ENCODE measurements around the gene C7orf57.

Gene C7orf57

GRCh38 chr7:48009954-48010353 lies 25.4 kb upstream of the C7orf57 start:
- H3K36me3 ChIP-seq (ENCODE audit: control insufficient read depth in 4 of 4, insufficient read depth in 4 of 4, low read length in 3 of 4): no peaks in the 10 kb centered on the region
- WGBS (ENCODE audit: insufficient coverage): 100% methylated on average over 3 of the region's 4 CpGs
- ChIA-PET CTCF (no interaction called here), POLR2A (interaction anchor here (0.5 kb wide), 1 partner anchor 128 kb away, joined by 3 read pairs; no protein-coding TSS in a partner anchor)
- peaks cover 0 to 5% (median 0%) of the 10 kb centered on the region in 4 experiments for H3K4me1 ChIP-seq (ENCODE audit: control extremely low read depth in 1 of 4, control insufficient read depth in 4 of 4, insufficient read depth in 4 of 4, low read length in 3 of 4)
- no peaks in the 10 kb centered on the region for H3K9me3 ChIP-seq (ENCODE audit: control extremely low read depth in 1 of 5, control insufficient read depth in 4 of 5, insufficient read depth in 2 of 5, low read depth in 1 of 5, low read length in 4 of 5)
- no peak overlapping the region for H3K4me3 ChIP-seq (ENCODE audit: control insufficient read depth in 1 of 7, extremely low read depth in 1 of 7, insufficient read depth in 4 of 7, low read depth in 2 of 7, low read length in 6 of 7)
- no peak overlapping the region for H3K27ac ChIP-seq (ENCODE audit: insufficient read depth in 1 of 2, low read depth in 1 of 2, low read length in 2 of 2, poor library complexity in 1 of 2, severe bottlenecking in 2 of 2)
- DNase-seq: no peak
- no peaks in the 10 kb centered on the region for H3K27me3 ChIP-seq (replicated peaks in 2 of 5; ENCODE audit: control insufficient read depth in 4 of 5, insufficient read depth in 5 of 5, low read length in 4 of 5)

GRCh38 chr7:48011323-48011722 lies 24.0 kb upstream of the C7orf57 start:
- DNase-seq: no peak
- POLR2A ChIA-PET: no interaction called here

GRCh38 chr7:48011951-48012350 lies 23.4 kb upstream of the C7orf57 start:
- ChIA-PET CTCF (interaction anchor here (0.6 to 0.9 kb wide), 2 partner anchors 12 to 26 kb away, joined by 3 read pairs; no protein-coding TSS in a partner anchor), POLR2A (no interaction called here)
- Histone ChIP-seq H3K36me3 (ENCODE audit: control insufficient read depth in 4 of 4, insufficient read depth in 4 of 4, low read length in 3 of 4) (no peaks in the 10 kb centered on the region), H3K27ac (ENCODE audit: insufficient read depth in 1 of 2, low read depth in 1 of 2, low read length in 2 of 2, poor library complexity in 1 of 2, severe bottlenecking in 2 of 2) (no peak overlapping the region), H3K4me3 (ENCODE audit: control insufficient read depth in 1 of 7, extremely low read depth in 1 of 7, insufficient read depth in 4 of 7, low read depth in 2 of 7, low read length in 6 of 7) (no peak overlapping the region), H3K4me1 (ENCODE audit: control extremely low read depth in 1 of 4, control insufficient read depth in 4 of 4, insufficient read depth in 4 of 4, low read length in 3 of 4) (peaks cover 0 to 5% (median 0%) of the 10 kb centered on the region in 4 experiments), H3K9me3 (ENCODE audit: control extremely low read depth in 1 of 5, control insufficient read depth in 4 of 5, insufficient read depth in 2 of 5, low read depth in 1 of 5, low read length in 4 of 5) (no peaks in the 10 kb centered on the region), H3K27me3 (replicated peaks in 2 of 5; ENCODE audit: control insufficient read depth in 4 of 5, insufficient read depth in 5 of 5, low read length in 4 of 5) (no peaks in the 10 kb centered on the region)
- WGBS (ENCODE audit: insufficient coverage): 95% methylated on average over 3 of the region's 3 CpGs
- no peak for DNase-seq

More at GRCh38 chr7:48011323-48011722, 24.0 kb upstream of the C7orf57 start:
- Histone ChIP-seq H3K27me3 (replicated peaks in 2 of 5; ENCODE audit: control insufficient read depth in 4 of 5, insufficient read depth in 5 of 5, low read length in 4 of 5) (no peaks in the 10 kb centered on the region), H3K27ac (ENCODE audit: insufficient read depth in 1 of 2, low read depth in 1 of 2, low read length in 2 of 2, poor library complexity in 1 of 2, severe bottlenecking in 2 of 2) (no peak overlapping the region), H3K9me3 (ENCODE audit: control extremely low read depth in 1 of 5, control insufficient read depth in 4 of 5, insufficient read depth in 2 of 5, low read depth in 1 of 5, low read length in 4 of 5) (no peaks in the 10 kb centered on the region), H3K36me3 (ENCODE audit: control insufficient read depth in 4 of 4, insufficient read depth in 4 of 4, low read length in 3 of 4) (no peaks in the 10 kb centered on the region), H3K4me3 (ENCODE audit: control insufficient read depth in 1 of 7, extremely low read depth in 1 of 7, insufficient read depth in 4 of 7, low read depth in 2 of 7, low read length in 6 of 7) (no peak overlapping the region), H3K4me1 (ENCODE audit: control extremely low read depth in 1 of 4, control insufficient read depth in 4 of 4, insufficient read depth in 4 of 4, low read length in 3 of 4) (peaks cover 0 to 5% (median 0%) of the 10 kb centered on the region in 4 experiments)
- CTCF ChIA-PET: no interaction called here
- no CpG with 5 or more reads among the region's 2 CpGs for WGBS (ENCODE audit: insufficient coverage)

GRCh38 chr7:48016641-48017040 lies 18.7 kb upstream of the C7orf57 start:
- Histone ChIP-seq H3K27ac (ENCODE audit: insufficient read depth in 1 of 2, low read depth in 1 of 2, low read length in 2 of 2, poor library complexity in 1 of 2, severe bottlenecking in 2 of 2) (no peak overlapping the region), H3K4me1 (ENCODE audit: control extremely low read depth in 1 of 4, control insufficient read depth in 4 of 4, insufficient read depth in 4 of 4, low read length in 3 of 4) (no peaks in the 10 kb centered on the region), H3K4me3 (ENCODE audit: control insufficient read depth in 1 of 7, extremely low read depth in 1 of 7, insufficient read depth in 4 of 7, low read depth in 2 of 7, low read length in 6 of 7) (no peak overlapping the region), H3K36me3 (ENCODE audit: control insufficient read depth in 4 of 4, insufficient read depth in 4 of 4, low read length in 3 of 4) (no peaks in the 10 kb centered on the region), H3K9me3 (ENCODE audit: control extremely low read depth in 1 of 5, control insufficient read depth in 4 of 5, insufficient read depth in 2 of 5, low read depth in 1 of 5, low read length in 4 of 5) (peaks cover 0 to 6% (median 0%) of the 10 kb centered on the region in 5 experiments), H3K27me3 (replicated peaks in 2 of 5; ENCODE audit: control insufficient read depth in 4 of 5, insufficient read depth in 5 of 5, low read length in 4 of 5) (no peaks in the 10 kb centered on the region)
- no peak for DNase-seq
- CTCF ChIA-PET: no interaction called here
- POLR2A ChIA-PET: no interaction called here

GRCh38 chr7:48017674-48018073 lies 17.7 kb upstream of the C7orf57 start:
- POLR2A ChIA-PET: no interaction called here
- no peaks in the 10 kb centered on the region for H3K27me3 ChIP-seq (replicated peaks in 2 of 5; ENCODE audit: control insufficient read depth in 4 of 5, insufficient read depth in 5 of 5, low read length in 4 of 5)
- peaks cover 0 to 6% (median 0%) of the 10 kb centered on the region in 5 experiments for H3K9me3 ChIP-seq (ENCODE audit: control extremely low read depth in 1 of 5, control insufficient read depth in 4 of 5, insufficient read depth in 2 of 5, low read depth in 1 of 5, low read length in 4 of 5)
- no peak for DNase-seq
- CTCF ChIA-PET: no interaction called here
- no peaks in the 10 kb centered on the region for H3K36me3 ChIP-seq (ENCODE audit: control insufficient read depth in 4 of 4, insufficient read depth in 4 of 4, low read length in 3 of 4)
- H3K4me3 ChIP-seq (ENCODE audit: control insufficient read depth in 1 of 7, extremely low read depth in 1 of 7, insufficient read depth in 4 of 7, low read depth in 2 of 7, low read length in 6 of 7): no peak overlapping the region
- no peaks in the 10 kb centered on the region for H3K4me1 ChIP-seq (ENCODE audit: control extremely low read depth in 1 of 4, control insufficient read depth in 4 of 4, insufficient read depth in 4 of 4, low read length in 3 of 4)
- no peak overlapping the region for H3K27ac ChIP-seq (ENCODE audit: insufficient read depth in 1 of 2, low read depth in 1 of 2, low read length in 2 of 2, poor library complexity in 1 of 2, severe bottlenecking in 2 of 2)
- WGBS (ENCODE audit: insufficient coverage): 96% methylated on average over 4 of the region's 4 CpGs

- no peaks in the 10 kb centered on the region for H3K4me1 ChIP-seq (ENCODE audit: control extremely low read depth in 1 of 4, control insufficient read depth in 4 of 4, insufficient read depth in 4 of 4, low read length in 3 of 4)
- ChIA-PET POLR2A (no interaction called here), CTCF (interaction anchor here (0.9 kb wide), 1 partner anchor 81 kb away, joined by 3 read pairs; no protein-coding TSS in a partner anchor)
- no peaks in the 10 kb centered on the region for H3K36me3 ChIP-seq (ENCODE audit: control insufficient read depth in 4 of 4, insufficient read depth in 4 of 4, low read length in 3 of 4)
- no peak overlapping the region for H3K4me3 ChIP-seq (ENCODE audit: control insufficient read depth in 1 of 7, extremely low read depth in 1 of 7, insufficient read depth in 4 of 7, low read depth in 2 of 7, low read length in 6 of 7)
- H3K9me3 ChIP-seq (ENCODE audit: control extremely low read depth in 1 of 5, control insufficient read depth in 4 of 5, insufficient read depth in 2 of 5, low read depth in 1 of 5, low read length in 4 of 5): peaks cover 0 to 12% (median 3%) of the 10 kb centered on the region in 5 experiments
- H3K27me3 ChIP-seq (replicated peaks in 2 of 5; ENCODE audit: control insufficient read depth in 4 of 5, insufficient read depth in 5 of 5, low read length in 4 of 5): no peaks in the 10 kb centered on the region
- 100% methylated on average over 2 of the region's 5 CpGs for WGBS (ENCODE audit: insufficient coverage)
- H3K27ac ChIP-seq (ENCODE audit: insufficient read depth in 1 of 2, low read depth in 1 of 2, low read length in 2 of 2, poor library complexity in 1 of 2, severe bottlenecking in 2 of 2): no peak overlapping the region
- DNase-seq: no peak
Measured at GRCh38 chr7:48025624-48026023, 9.7 kb upstream of the C7orf57 start.

- POLR2A ChIA-PET: no interaction called here
- H3K4me1 ChIP-seq (ENCODE audit: control extremely low read depth in 1 of 4, control insufficient read depth in 4 of 4, insufficient read depth in 4 of 4, low read length in 3 of 4): no peaks in the 10 kb centered on the region
- no peak for DNase-seq
- peaks cover 0 to 13% (median 4%) of the 10 kb centered on the region in 5 experiments for H3K27me3 ChIP-seq (replicated peaks in 2 of 5; ENCODE audit: control insufficient read depth in 4 of 5, insufficient read depth in 5 of 5, low read length in 4 of 5)
- CTCF ChIA-PET: no interaction called here
- no peak within 1 kb of the TSS for H3K27ac ChIP-seq (ENCODE audit: insufficient read depth in 1 of 2, low read depth in 1 of 2, low read length in 2 of 2, poor library complexity in 1 of 2, severe bottlenecking in 2 of 2)
- H3K36me3 ChIP-seq (ENCODE audit: control insufficient read depth in 4 of 4, insufficient read depth in 4 of 4, low read length in 3 of 4): no peaks in the 10 kb centered on the region
- peaks cover 0 to 8% (median under 1%) of the 10 kb centered on the region in 5 experiments for H3K9me3 ChIP-seq (ENCODE audit: control extremely low read depth in 1 of 5, control insufficient read depth in 4 of 5, insufficient read depth in 2 of 5, low read depth in 1 of 5, low read length in 4 of 5)
- H3K4me3 ChIP-seq (ENCODE audit: control insufficient read depth in 1 of 7, extremely low read depth in 1 of 7, insufficient read depth in 4 of 7, low read depth in 2 of 7, low read length in 6 of 7): no peak within 1 kb of the TSS
- 100% methylated on average over 3 of the region's 6 CpGs for WGBS (ENCODE audit: insufficient coverage)
Measured at GRCh38 chr7:48028938-48029337, 6.4 kb upstream of the C7orf57 start, which contains the start of gene SUN3. Gene SUN3 (minus strand): TSS chr7:48029107. CDS start chr7:48028938, 169 bp downstream.
